ENCODE results near the gene KDM2A. TPM values are rescaled to one million over a fixed set of nuclear protein-coding genes. Genes with fewer than 3 reads are reported as not detected.
A peak's percentile ranks its signal among the peaks of the same experiment; 100 is the strongest.

The KDM2A gene
- total RNA-seq, 2 donors from 2014 or later: 50.3 to 97.6 TPM

- Histone ChIP-seq H3K27ac (no peak overlapping the region), H3K27me3 (replicated peaks; ENCODE audit: insufficient read depth) (no peaks in the 10 kb centered on the region), H3K36me3 (peaks cover 29 to 67% of the 10 kb centered on the region in 2 donors), H3K4me1 (replicated peaks) (peaks cover 7% of the 10 kb centered on the region), H3K4me3 (no peak overlapping the region), H3K9me3 (no peaks in the 10 kb centered on the region)
- no peak for DNase-seq (ENCODE audit: low spot score)
- WGBS: 86% methylated on average over 10 of the region's 11 CpGs
- intact Hi-C loops (cut with DNase I): no loop called here
- TF ChIP-seq POLR2AphosphoS5 (IDR thresholded peaks at IDR 0.05): no peak
Measured at GRCh38 chr11:67282876-67283371, 163.9 kb downstream of the KDM2A start.

DNA sequence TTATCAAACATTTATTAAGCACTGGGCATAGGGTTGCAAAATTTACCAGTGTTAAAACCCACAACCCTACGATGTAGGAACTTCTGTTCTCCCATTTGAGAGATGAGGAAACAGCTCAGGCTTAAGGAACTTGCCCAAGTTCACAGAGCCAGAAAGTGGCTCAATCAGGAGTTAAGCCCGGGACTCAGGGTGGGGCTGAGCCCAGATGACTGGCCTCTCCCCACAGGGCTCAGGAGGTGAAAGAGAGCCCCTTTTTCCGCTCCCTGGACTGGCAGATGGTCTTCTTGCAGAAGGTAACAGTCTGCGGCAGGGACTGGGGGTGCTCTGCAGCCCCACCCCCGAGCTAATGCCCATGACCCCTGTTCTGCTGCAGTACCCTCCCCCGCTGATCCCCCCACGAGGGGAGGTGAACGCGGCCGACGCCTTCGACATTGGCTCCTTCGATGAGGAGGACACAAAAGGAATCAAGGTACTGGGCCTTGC, 164.5 kb downstream of the KDM2A start:
- Histone ChIP-seq H3K27me3 (replicated peaks; ENCODE audit: insufficient read depth) (no peaks in the 10 kb centered on the region), H3K9me3 (no peaks in the 10 kb centered on the region), H3K27ac (no peak overlapping the region), H3K4me3 (no peak overlapping the region), H3K4me1 (replicated peaks) (peaks cover 11% of the 10 kb centered on the region), H3K36me3 (peaks cover 29 to 67% of the 10 kb centered on the region in 2 donors)
- TF ChIP-seq POLR2A (IDR thresholded peaks at IDR 0.05) (no peak), POLR2AphosphoS5 (IDR thresholded peaks at IDR 0.05) (no peak)
- TF ChIP-seq, protein P1, sequence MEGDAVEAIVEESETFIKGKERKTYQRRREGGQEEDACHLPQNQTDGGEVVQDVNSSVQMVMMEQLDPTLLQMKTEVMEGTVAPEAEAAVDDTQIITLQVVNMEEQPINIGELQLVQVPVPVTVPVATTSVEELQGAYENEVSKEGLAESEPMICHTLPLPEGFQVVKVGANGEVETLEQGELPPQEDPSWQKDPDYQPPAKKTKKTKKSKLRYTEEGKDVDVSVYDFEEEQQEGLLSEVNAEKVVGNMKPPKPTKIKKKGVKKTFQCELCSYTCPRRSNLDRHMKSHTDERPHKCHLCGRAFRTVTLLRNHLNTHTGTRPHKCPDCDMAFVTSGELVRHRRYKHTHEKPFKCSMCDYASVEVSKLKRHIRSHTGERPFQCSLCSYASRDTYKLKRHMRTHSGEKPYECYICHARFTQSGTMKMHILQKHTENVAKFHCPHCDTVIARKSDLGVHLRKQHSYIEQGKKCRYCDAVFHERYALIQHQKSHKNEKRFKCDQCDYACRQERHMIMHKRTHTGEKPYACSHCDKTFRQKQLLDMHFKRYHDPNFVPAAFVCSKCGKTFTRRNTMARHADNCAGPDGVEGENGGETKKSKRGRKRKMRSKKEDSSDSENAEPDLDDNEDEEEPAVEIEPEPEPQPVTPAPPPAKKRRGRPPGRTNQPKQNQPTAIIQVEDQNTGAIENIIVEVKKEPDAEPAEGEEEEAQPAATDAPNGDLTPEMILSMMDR (IDR thresholded peaks at IDR 0.05): no peak
- WGBS: 82% methylated on average over 10 of the region's 13 CpGs
- intact Hi-C loops (cut with DNase I): no loop called here
- no peak for DNase-seq (ENCODE audit: low spot score)

DNA sequence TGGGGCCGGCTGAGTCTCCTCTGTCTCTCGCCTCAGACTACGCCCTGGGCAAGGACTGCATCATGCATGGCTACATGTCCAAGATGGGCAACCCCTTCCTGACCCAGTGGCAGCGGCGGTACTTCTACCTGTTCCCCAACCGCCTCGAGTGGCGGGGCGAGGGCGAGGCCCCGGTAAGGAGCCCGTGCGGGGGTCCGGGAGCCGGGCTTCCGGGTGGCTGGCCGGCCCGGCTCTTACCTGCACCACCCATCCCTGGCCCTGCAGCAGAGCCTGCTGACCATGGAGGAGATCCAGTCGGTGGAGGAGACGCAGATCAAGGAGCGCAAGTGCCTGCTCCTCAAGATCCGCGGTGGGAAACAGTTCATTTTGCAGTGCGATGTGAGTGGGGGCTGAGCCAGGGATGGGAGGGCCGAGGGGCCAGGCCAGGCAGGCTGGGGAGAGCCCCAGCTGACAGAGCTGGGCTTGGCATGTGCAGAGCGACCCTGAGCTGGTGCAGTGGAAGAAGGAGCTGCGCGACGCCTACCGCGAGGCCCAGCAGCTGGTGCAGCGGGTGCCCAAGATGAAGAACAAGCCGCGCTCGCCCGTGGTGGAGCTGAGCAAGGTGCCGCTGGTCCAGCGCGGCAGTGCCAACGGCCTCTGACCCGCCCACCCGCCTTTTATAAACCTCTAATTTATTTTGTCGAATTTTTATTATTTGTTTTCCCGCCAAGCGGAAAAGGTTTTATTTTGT, 165.9 kb downstream of the KDM2A start:
- no peak for DNase-seq (ENCODE audit: low spot score)
- Histone ChIP-seq H3K9me3 (no peaks in the 10 kb centered on the region), H3K36me3 (peaks cover 23 to 64% of the 10 kb centered on the region in 2 donors), H3K27ac (no peak overlapping the region), H3K4me1 (replicated peaks) (peaks cover 11% of the 10 kb centered on the region), H3K27me3 (replicated peaks; ENCODE audit: insufficient read depth) (no peaks in the 10 kb centered on the region), H3K4me3 (no peak overlapping the region)
- TF ChIP-seq, protein P1 (IDR thresholded peaks at IDR 0.05): no peak
- TF ChIP-seq POLR2A (IDR thresholded peaks at IDR 0.05) (no peak), POLR2AphosphoS5 (IDR thresholded peaks at IDR 0.05) (no peak)
- intact Hi-C loops (cut with DNase I): no loop called here
- WGBS: 85% methylated on average over 45 of the region's 45 CpGs

DNA sequence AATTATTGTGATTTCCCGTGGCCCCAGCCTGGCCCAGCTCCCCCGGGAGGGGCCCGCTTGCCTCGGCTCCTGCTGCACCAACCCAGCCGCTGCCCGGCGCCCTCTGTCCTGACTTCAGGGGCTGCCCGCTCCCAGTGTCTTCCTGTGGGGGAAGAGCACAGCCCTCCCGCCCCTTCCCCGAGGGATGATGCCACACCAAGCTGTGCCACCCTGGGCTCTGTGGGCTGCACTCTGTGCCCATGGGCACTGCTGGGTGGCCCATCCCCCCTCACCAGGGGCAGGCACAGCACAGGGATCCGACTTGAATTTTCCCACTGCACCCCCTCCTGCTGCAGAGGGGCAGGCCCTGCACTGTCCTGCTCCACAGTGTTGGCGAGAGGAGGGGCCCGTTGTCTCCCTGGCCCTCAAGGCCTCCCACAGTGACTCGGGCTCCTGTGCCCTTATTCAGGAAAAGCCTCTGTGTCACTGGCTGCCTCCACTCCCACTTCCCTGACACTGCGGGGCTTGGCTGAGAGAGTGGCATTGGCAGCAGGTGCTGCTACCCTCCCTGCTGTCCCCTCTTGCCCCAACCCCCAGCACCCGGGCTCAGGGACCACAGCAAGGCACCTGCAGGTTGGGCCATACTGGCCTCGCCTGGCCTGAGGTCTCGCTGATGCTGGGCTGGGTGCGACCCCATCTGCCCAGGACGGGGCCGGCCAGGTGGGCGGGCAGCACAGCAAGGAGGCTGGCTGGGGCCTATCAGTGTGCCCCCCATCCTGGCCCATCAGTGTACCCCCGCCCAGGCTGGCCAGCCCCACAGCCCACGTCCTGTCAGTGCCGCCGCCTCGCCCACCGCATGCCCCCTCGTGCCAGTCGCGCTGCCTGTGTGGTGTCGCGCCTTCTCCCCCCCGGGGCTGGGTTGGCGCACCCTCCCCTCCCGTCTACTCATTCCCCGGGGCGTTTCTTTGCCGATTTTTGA, 166.8 kb downstream of the KDM2A start:
- H3K36me3 ChIP-seq: peaks cover 23 to 56% of the 10 kb centered on the region in 2 donors
- intact Hi-C loops (cut with DNase I): no loop called here
- TF ChIP-seq, protein P1 (IDR thresholded peaks at IDR 0.05): no peak
- TF ChIP-seq POLR2AphosphoS5 (IDR thresholded peaks at IDR 0.05) (no peak), POLR2A (IDR thresholded peaks at IDR 0.05) (no peak)
- H3K27ac ChIP-seq: peak overlapping the region; percentile 89 to 93
- no peak overlapping the region for H3K4me3 ChIP-seq
- WGBS: 87% methylated on average over 34 of the region's 39 CpGs
- no peak for DNase-seq (ENCODE audit: low spot score)
- no peaks in the 10 kb centered on the region for H3K9me3 ChIP-seq
- H3K27me3 ChIP-seq (replicated peaks; ENCODE audit: insufficient read depth): no peaks in the 10 kb centered on the region
- H3K4me1 ChIP-seq (replicated peaks): peaks cover 11% of the 10 kb centered on the region

Measured in prostate gland (tissue), 2 donors.